ENCODE data around the gene SERPING1. TPM values are rescaled to one million over a fixed set of nuclear protein-coding genes. Genes with fewer than 3 reads are reported as not detected.

SERPING1 gene
- total RNA-seq, 1 experiment from 2014 or later: 1.3 TPM

GRCh38 chr11:57566005-57566904, 31.2 kb upstream of the SERPING1 start:
- no peaks in the 10 kb centered on the region for H3K9me3 ChIP-seq (ENCODE audit: control insufficient read depth, insufficient read depth, low read depth, low read length)
- ATAC-seq (peak; percentile 35; the same call in 1 of the 2 replicates), DNase-seq (ENCODE audit: low read depth, low spot score) (no peak)
- H3K4me1 ChIP-seq (ENCODE audit: control insufficient read depth, insufficient read depth, low read length): peaks cover 12% of the 10 kb centered on the region
- H3K4me3 ChIP-seq (ENCODE audit: low read depth in 2 of 2, low read length in 2 of 2): peak overlapping the region; percentile 52 to 68
- no peaks in the 10 kb centered on the region; the same call in 1 of the 2 replicates for H3K36me3 ChIP-seq (ENCODE audit: control insufficient read depth, insufficient read depth, low read length)
- peak overlapping the region; percentile 77 for H3K27ac ChIP-seq (ENCODE audit: low read length)
- TF ChIP-seq POLR2AphosphoS5 (IDR thresholded peaks at IDR 0.05; ENCODE audit: low read depth, low read length) (no peak), SIN3A (IDR thresholded peaks at IDR 0.05; ENCODE audit: borderline replicate concordance, insufficient read depth, low read depth, low read length) (no peak), CTCF (IDR thresholded peaks at IDR 0.05) (no peak), TCF7L2 (IDR thresholded peaks at IDR 0.05; ENCODE audit: low read depth, low read length) (no peak), REST (IDR thresholded peaks at IDR 0.05; ENCODE audit: insufficient read depth in 1 of 2, low read depth in 2 of 2, low read length in 1 of 2) (no peak)
- no peaks in the 10 kb centered on the region for H3K27me3 ChIP-seq (ENCODE audit: control insufficient read depth, insufficient read depth, low read length)
- intact Hi-C loops (cut with micrococcal nuclease; ENCODE audit: unreplicated experiment) (loop anchor here (10.0 kb wide), 1 partner anchor 221 kb away; no protein-coding TSS in a partner anchor), in situ Hi-C loops (cut with HindIII; ENCODE audit: low pct_unique_long_range_greater_than_20kb, low sequenced_read_pairs) (no loop called here)
- no TSS peak for BruUV-seq (replicated peaks)
- ChIA-PET CTCF (interaction anchor here (2.2 to 3.5 kb wide), 2 partner anchors 74 to 78 kb away, joined by 12 to 31 read pairs; no protein-coding TSS in a partner anchor), POLR2A (interaction anchor here (0.6 kb wide), 1 partner anchor 146 kb away, joined by 3 read pairs; the partner anchor contains the start of gene TMX2)

GRCh38 chr11:57566905-57567514, 30.5 kb upstream of the SERPING1 start:
- no TSS peak for BruUV-seq (replicated peaks)
- DNase-seq (ENCODE audit: low read depth, low spot score) (no peak), ATAC-seq (peak; percentile 54)
- Histone ChIP-seq H3K36me3 (ENCODE audit: control insufficient read depth, insufficient read depth, low read length) (no peaks in the 10 kb centered on the region; the same call in 1 of the 2 replicates), H3K27ac (ENCODE audit: low read length) (peak overlapping the region; percentile 39), H3K4me1 (ENCODE audit: control insufficient read depth, insufficient read depth, low read length) (peaks cover 12% of the 10 kb centered on the region), H3K27me3 (ENCODE audit: control insufficient read depth, insufficient read depth, low read length) (no peaks in the 10 kb centered on the region), H3K9me3 (ENCODE audit: control insufficient read depth, insufficient read depth, low read depth, low read length) (no peaks in the 10 kb centered on the region), H3K4me3 (ENCODE audit: low read depth in 2 of 2, low read length in 2 of 2) (peak overlapping the region; percentile 68 to 82)
- ChIA-PET POLR2A (no interaction called here), CTCF (interaction anchor here (2.2 to 3.5 kb wide), 2 partner anchors 74 to 77 kb away, joined by 12 to 31 read pairs; no protein-coding TSS in a partner anchor)
- TF ChIP-seq POLR2AphosphoS5 (IDR thresholded peaks at IDR 0.05; ENCODE audit: low read depth, low read length) (no peak), SIN3A (IDR thresholded peaks at IDR 0.05; ENCODE audit: borderline replicate concordance, insufficient read depth, low read depth, low read length) (no peak), CTCF (IDR thresholded peaks at IDR 0.05) (no peak), REST (IDR thresholded peaks at IDR 0.05; ENCODE audit: insufficient read depth in 1 of 2, low read depth in 2 of 2, low read length in 1 of 2) (no peak), TCF7L2 (IDR thresholded peaks at IDR 0.05; ENCODE audit: low read depth, low read length) (no peak)
- intact Hi-C loops (cut with micrococcal nuclease; ENCODE audit: unreplicated experiment) (loop anchor here (10.0 kb wide), 1 partner anchor 222 kb away; no protein-coding TSS in a partner anchor), in situ Hi-C loops (cut with HindIII; ENCODE audit: low pct_unique_long_range_greater_than_20kb, low sequenced_read_pairs) (no loop called here)
